HEK293T (cell line): ENCODE data around the gene GNA12.

ENCODE experiments used
- CTCF ChIA-PET: fragments of 350-600 bp; formaldehyde crosslinking; extraction: SDS; loops from one replicate; lab custom pipeline; 2021; ENCODE audit warnings: antibody characterized with exemption, inconsistent platforms; lab: Yijun Ruan, JAX
- POLR2A ChIA-PET: fragments of 350-600 bp; formaldehyde crosslinking; extraction: SDS; loops from one replicate; lab custom pipeline; 2020; ENCODE audit warnings: antibody characterized with exemption, inconsistent platforms; lab: Yijun Ruan, JAX
- DNase-seq: peaks from one replicate; pipeline ENCODE4 v3.0.0; 2012; ENCODE audit warnings: mixed read lengths; ENCODE audit errors: extremely low spot score
- ARNT ChIP-seq: fragments of 450-650 bp; IDR thresholded peaks from 2 replicates; pipeline ENCODE4 v1.6.1; 2017; ENCODE audit warnings: mild to moderate bottlenecking
- BHLHE40 ChIP-seq: fragments of 450-650 bp; IDR thresholded peaks from 2 replicates; pipeline ENCODE4 v1.6.1; 2016; ENCODE audit warnings: mild to moderate bottlenecking, moderate library complexity, borderline replicate concordance
- CTBP1 ChIP-seq: fragments of 450-650 bp; IDR thresholded peaks from 2 replicates; pipeline ENCODE4 v1.6.1; 2016; ENCODE audit warnings: borderline replicate concordance
- ELF4 ChIP-seq: fragments of 450-650 bp; IDR thresholded peaks from 2 replicates; pipeline ENCODE4 v1.6.1; 2017; ENCODE audit warnings: antibody characterized with exemption
- FOXA1 ChIP-seq: fragments of 450-650 bp; IDR thresholded peaks from 2 replicates; pipeline ENCODE4 v1.6.1; 2016; ENCODE audit warnings: mild to moderate bottlenecking
- FOXK2 ChIP-seq: fragments of 450-650 bp; IDR thresholded peaks from 2 replicates; pipeline ENCODE4 v1.6.1; 2016; ENCODE audit warnings: mild to moderate bottlenecking
- FOXM1 ChIP-seq: fragments of 450-650 bp; IDR thresholded peaks from 2 replicates; pipeline ENCODE4 v1.6.1; 2017; ENCODE audit warnings: mild to moderate bottlenecking, borderline replicate concordance
- HDGF ChIP-seq: fragments of 450-650 bp; IDR thresholded peaks from 2 replicates; pipeline ENCODE4 v1.6.1; 2017; ENCODE audit warnings: antibody characterized with exemption, borderline replicate concordance
- L3MBTL2 ChIP-seq: fragments of 450-650 bp; conservative IDR thresholded peaks from 2 replicates; pipeline ENCODE4 v1.6.1; 2016; ENCODE audit warnings: mild to moderate bottlenecking
- LEF1 ChIP-seq: fragments of 450-650 bp; IDR thresholded peaks from 2 replicates; pipeline ENCODE4 v1.6.1; 2017; ENCODE audit warnings: mild to moderate bottlenecking, borderline replicate concordance
- NFRKB ChIP-seq: fragments of 450-650 bp; IDR thresholded peaks from 2 replicates; pipeline ENCODE4 v1.6.1; 2016; ENCODE audit warnings: mild to moderate bottlenecking, moderate library complexity
- PKNOX1 ChIP-seq: fragments of 450-650 bp; IDR thresholded peaks from 2 replicates; pipeline ENCODE4 v1.6.1; 2016
- SP1 ChIP-seq: fragments of 450-650 bp; IDR thresholded peaks from 2 replicates; pipeline ENCODE4 v1.6.1; 2017
- SUZ12 ChIP-seq: fragments of 450-650 bp; IDR thresholded peaks from 2 replicates; pipeline ENCODE4 v1.6.1; 2016; ENCODE audit warnings: mild to moderate bottlenecking
- TARDBP ChIP-seq: fragments of 450-650 bp; IDR thresholded peaks from 2 replicates; pipeline ENCODE4 v1.6.1; 2016
- ZNF384 ChIP-seq: fragments of 450-650 bp; IDR thresholded peaks from 2 replicates; pipeline ENCODE4 v1.6.1; 2016

GNA12 gene

DNA sequence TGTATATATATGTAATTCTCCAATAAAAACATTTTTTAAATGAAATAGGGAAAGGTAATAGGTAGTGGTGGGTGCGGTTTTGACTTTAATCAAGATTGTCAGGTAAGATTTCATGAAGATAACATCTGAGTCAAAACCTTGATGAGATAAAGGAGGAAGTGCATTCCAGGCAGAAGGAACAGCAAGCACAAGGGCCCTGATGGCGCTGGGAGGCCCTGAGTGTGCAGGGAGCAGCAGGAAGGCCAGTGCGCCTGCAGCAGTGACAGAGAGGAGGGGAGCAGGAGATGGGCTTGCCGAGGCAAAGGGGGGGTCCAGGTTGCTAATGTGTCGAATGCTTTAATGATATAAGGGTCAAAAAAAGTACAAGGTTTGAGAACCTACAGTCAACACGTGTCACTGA lies 69.8 kb downstream of the GNA12 start:
- TF ChIP-seq TARDBP (no peak), NFRKB (no peak), ARNT (no peak), ZNF384 (no peak), BHLHE40 (no peak), LEF1 (no peak), SUZ12 (no peak), L3MBTL2 (no peak)
- CTCF ChIA-PET, result no interaction called here
- DNase-seq, result no peak
- POLR2A ChIA-PET, result no interaction called here

DNA sequence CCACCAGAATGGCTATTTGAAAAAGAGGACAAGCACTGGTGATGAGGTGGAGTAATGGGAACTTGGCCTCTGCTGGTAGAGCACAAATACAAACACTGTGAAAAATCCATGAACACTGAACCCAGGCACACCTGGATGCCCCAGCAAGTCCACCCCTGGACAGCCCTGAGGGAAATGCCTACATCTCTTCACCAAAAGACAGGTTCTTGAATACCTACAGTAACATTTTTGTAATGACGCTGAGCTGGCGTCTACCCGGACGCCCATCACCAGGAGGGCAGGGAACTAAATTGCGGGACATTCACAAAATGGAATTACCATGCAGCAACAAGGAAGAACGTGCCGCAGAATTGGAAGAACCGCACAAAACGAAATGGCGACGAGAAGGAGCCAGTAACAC lies 70.5 kb downstream of the GNA12 start:
- CTCF ChIA-PET, result no interaction called here
- POLR2A ChIA-PET, result no interaction called here
- no peak for DNase-seq
- TF ChIP-seq FOXM1, result no peak

GRCh38 chr7:2771274-2771731 lies 72.8 kb downstream of the GNA12 start:
- CTCF ChIA-PET, result no interaction called here
- POLR2A ChIA-PET, result no interaction called here
- DNase-seq, result no peak
- TF ChIP-seq FOXK2 (no peak), BHLHE40 (no peak), ARNT (no peak), FOXA1 (no peak), SUZ12 (no peak), SP1 (no peak), FOXM1 (no peak)

GRCh38 chr7:2764621-2765020 lies 79.5 kb downstream of the GNA12 start:
- ChIA-PET POLR2A (no interaction called here), CTCF (no interaction called here)
- TF ChIP-seq FOXA1 (no peak), ELF4 (no peak), ARNT (no peak), FOXK2 (no peak), BHLHE40 (no peak), CTBP1 (no peak), SUZ12 (no peak)
- no peak for DNase-seq

- TF ChIP-seq SP1 (no peak), SUZ12 (no peak), ZNF384 (no peak), CTBP1 (no peak), HDGF (no peak), PKNOX1 (no peak), FOXA1 (no peak), FOXK2 (no peak), ARNT (no peak), NFRKB (no peak), L3MBTL2 (no peak), ELF4 (no peak), LEF1 (no peak), BHLHE40 (no peak), TARDBP (no peak), FOXM1 (no peak)
- DNase-seq, result no peak
- ChIA-PET CTCF (interaction anchor here (1.3 kb wide), 1 partner anchor 54 kb away, joined by 7 read pairs; no protein-coding TSS in a partner anchor), POLR2A (no interaction called here)
These were observed 80.5 kb downstream of the GNA12 start for GRCh38 chr7:2763597-2763996.

GRCh38 chr7:2761801-2762497 lies 82.2 kb downstream of the GNA12 start:
- ChIA-PET POLR2A (interaction anchor here (1.0 kb wide), 1 partner anchor 10 kb away, joined by 4 read pairs; no protein-coding TSS in a partner anchor), CTCF (no interaction called here)
- TF ChIP-seq SP1 (no peak), FOXA1 (no peak), L3MBTL2 (no peak), NFRKB (no peak), ZNF384 (no peak), TARDBP (no peak), BHLHE40 (no peak), SUZ12 (no peak), HDGF (no peak), FOXM1 (no peak), LEF1 (no peak), CTBP1 (no peak), PKNOX1 (no peak), ELF4 (no peak), FOXK2 (no peak), ARNT (no peak)
- DNase-seq, result no peak

GRCh38 chr7:2761131-2761624 lies 82.9 kb downstream of the GNA12 start:
- CTCF ChIA-PET, result interaction anchor here (1.0 to 1.3 kb wide), 2 partner anchors 42 to 71 kb away, joined by 3 read pairs; no protein-coding TSS in a partner anchor
- no peak for DNase-seq
- no peak for TF ChIP-seq BHLHE40
- TF ChIP-seq PKNOX1, result no peak
- TF ChIP-seq ZNF384, result no peak
- no peak for TF ChIP-seq SUZ12
- no peak for TF ChIP-seq NFRKB
- no peak for TF ChIP-seq ELF4
- TF ChIP-seq SP1, result no peak
- no peak for TF ChIP-seq L3MBTL2
- no peak for TF ChIP-seq TARDBP
- TF ChIP-seq HDGF, result no peak
- no peak for TF ChIP-seq FOXK2
- POLR2A ChIA-PET, result interaction anchor here (1.2 kb wide), 1 partner anchor 54 kb away, joined by 3 read pairs; no protein-coding TSS in a partner anchor
